Calu3 (cell line): ENCODE measurements around the gene DUSP22. TPM values are rescaled to one million over a fixed set of nuclear protein-coding genes. Genes with fewer than 3 reads are reported as not detected.

ENCODE experiments used
- BruUV-seq: library from RNA; stranded (reverse); fragments of 400-500 nt; replicated peaks from 2 replicates; lab custom pipeline; 2021; lab: Mats Ljungman, UMichigan
- CTCF ChIA-PET: fragments of 300-600 bp; sonication (Branson Sonifier 250); formaldehyde crosslinking; loops from one replicate; lab custom pipeline; 2022; ENCODE audit warnings: antibody characterized with exemption; lab: Charles Lee
- DNase-seq: peaks from one replicate; pipeline ENCODE4 v3.0.0; 2022
- H3K27ac Mint-ChIP-seq: one replicate; pipeline ENCODE4 v1.8.0; 2022; ENCODE audit warnings: mixed read lengths; ENCODE audit not compliant: unreplicated experiment
- H3K27me3 Mint-ChIP-seq: one replicate; pipeline ENCODE4 v1.8.0; 2022; ENCODE audit warnings: mixed read lengths; ENCODE audit not compliant: unreplicated experiment
- H3K36me3 Mint-ChIP-seq: one replicate; pipeline ENCODE4 v1.8.0; 2022; ENCODE audit warnings: mild to moderate bottlenecking, moderate library complexity, mixed read lengths; ENCODE audit not compliant: insufficient read depth, unreplicated experiment
- H3K4me1 Mint-ChIP-seq: one replicate; pipeline ENCODE4 v1.8.0; 2022; ENCODE audit warnings: mild to moderate bottlenecking, low read depth, mixed read lengths; ENCODE audit not compliant: unreplicated experiment
- H3K4me3 Mint-ChIP-seq: one replicate; pipeline ENCODE4 v1.8.0; 2022; ENCODE audit warnings: mild to moderate bottlenecking, low read depth, moderate library complexity, mixed read lengths; ENCODE audit not compliant: unreplicated experiment
- H3K9me3 Mint-ChIP-seq: one replicate; pipeline ENCODE4 v1.8.0; 2022; ENCODE audit warnings: low read depth, mixed read lengths; ENCODE audit not compliant: unreplicated experiment
- intact Hi-C: fragments of 100-400 bp; cut with micrococcal nuclease; formaldehyde crosslinking; loops from one replicate; pipeline ENCODE4 v1.10.0; 2022; ENCODE audit not compliant: unreplicated experiment
- total RNA-seq: library from RNA; stranded (reverse); gene quantifications from 2 replicates; pipeline ENCODE4 v1.2.3, GENCODE V29; 2022
- TF ChIP-seq, protein P1 (sequence below): fragments of 200-600 bp; IDR thresholded peaks from one replicate; pipeline ENCODE4 v1.8.0; 2022; ENCODE audit warnings: antibody characterized with exemption; ENCODE audit not compliant: unreplicated experiment

Gene DUSP22
- total RNA-seq, 1 experiment from 2014 or later: 14.7 TPM

DNA sequence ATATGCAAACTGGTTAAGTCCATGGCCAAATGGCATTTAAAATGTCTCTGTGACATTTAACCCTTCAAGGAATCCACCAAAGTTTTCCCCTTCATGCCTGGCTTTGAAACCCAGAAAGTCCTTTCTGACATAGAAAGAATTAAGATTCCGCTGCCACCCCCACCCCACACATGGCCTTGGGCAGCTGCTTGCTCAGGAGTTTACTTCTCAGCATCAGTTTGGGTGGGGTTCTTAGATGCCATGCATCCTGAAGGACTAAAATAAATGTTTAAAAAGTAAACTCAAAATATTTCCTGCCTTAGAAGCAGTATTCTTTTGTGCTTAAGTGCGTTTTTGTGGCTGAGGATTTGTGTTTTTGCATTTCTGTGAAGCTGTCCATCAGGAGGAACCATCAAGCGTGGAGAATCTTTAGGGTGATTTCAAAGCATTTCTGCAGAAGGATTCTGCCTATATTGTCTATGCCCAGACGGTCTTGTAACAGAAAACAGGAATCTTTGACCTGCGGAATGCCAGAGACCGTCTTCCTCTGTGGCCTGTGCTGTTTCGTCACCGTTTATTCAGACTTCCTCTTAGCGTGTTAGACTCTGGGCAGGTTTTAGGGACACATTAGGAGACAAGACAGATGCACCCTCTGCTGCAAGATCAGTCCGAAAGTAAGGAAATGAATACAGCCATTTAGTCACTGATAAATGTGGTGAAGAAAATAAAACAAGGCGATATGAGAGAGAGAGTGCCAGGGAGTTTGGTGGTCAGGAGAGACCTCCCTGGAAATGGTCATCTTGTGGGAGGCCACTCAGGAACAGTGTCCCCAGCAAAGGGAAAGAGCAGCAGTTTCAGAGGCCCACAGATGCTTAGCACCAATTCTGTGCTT lies 6.2 kb downstream of the DUSP22 start:
- CTCF ChIA-PET: no interaction called here
- Mint-ChIP-seq H3K27me3 (no peaks in the 10 kb centered on the region), H3K9me3 (no peaks in the 10 kb centered on the region), H3K4me1 (no peaks in the 10 kb centered on the region), H3K4me3 (no peak overlapping the region), H3K36me3 (no peaks in the 10 kb centered on the region), H3K27ac (no peak overlapping the region)
- TF ChIP-seq, protein P1, sequence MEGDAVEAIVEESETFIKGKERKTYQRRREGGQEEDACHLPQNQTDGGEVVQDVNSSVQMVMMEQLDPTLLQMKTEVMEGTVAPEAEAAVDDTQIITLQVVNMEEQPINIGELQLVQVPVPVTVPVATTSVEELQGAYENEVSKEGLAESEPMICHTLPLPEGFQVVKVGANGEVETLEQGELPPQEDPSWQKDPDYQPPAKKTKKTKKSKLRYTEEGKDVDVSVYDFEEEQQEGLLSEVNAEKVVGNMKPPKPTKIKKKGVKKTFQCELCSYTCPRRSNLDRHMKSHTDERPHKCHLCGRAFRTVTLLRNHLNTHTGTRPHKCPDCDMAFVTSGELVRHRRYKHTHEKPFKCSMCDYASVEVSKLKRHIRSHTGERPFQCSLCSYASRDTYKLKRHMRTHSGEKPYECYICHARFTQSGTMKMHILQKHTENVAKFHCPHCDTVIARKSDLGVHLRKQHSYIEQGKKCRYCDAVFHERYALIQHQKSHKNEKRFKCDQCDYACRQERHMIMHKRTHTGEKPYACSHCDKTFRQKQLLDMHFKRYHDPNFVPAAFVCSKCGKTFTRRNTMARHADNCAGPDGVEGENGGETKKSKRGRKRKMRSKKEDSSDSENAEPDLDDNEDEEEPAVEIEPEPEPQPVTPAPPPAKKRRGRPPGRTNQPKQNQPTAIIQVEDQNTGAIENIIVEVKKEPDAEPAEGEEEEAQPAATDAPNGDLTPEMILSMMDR: no peak
- no peak for DNase-seq
- no TSS peak for BruUV-seq
- intact Hi-C loops: no loop called here

DNA sequence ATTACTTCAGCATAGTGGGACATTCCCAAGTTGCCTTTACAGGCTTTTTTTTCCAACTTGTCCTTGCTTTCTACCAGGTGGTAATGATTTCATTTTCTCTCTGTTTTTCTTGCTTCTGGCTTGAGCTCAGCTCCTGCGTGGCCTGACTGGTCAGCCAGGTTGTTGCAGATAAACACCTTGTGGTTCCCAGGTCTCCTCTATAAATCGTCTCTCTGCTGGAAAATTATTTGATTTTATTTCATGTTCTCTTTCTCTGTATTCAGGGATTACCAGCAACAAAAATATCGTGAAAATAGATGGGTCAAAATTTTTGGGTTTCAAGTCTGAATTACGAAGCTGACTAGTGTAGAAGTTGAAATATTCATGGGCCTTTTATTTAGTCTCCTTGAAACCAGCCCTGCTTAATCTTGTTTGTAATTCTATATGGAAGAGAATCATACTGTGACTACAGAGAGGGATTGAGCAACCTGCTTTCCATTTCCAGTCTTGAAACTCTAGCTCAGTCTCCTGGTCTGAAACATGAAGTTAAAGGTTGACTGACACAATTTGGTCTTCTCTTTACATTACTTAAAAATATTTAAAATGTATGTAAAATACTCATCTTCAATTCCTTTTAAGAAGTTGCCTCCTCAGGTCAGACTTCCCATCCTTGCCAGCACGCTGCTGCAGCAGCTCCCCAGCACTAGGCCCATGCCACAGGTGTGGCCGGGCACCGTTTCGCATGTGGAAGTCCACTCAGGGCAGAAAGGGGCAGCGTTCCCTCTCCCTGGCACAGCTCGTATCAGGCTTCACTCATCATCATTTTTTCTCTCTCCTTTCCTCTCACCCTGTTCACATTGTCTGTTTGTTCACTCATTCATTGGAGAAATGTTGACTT lies 7.1 kb downstream of the DUSP22 start:
- Mint-ChIP-seq H3K27me3 (no peaks in the 10 kb centered on the region), H3K36me3 (no peaks in the 10 kb centered on the region), H3K27ac (no peak overlapping the region), H3K9me3 (no peaks in the 10 kb centered on the region), H3K4me1 (no peaks in the 10 kb centered on the region), H3K4me3 (no peak overlapping the region)
- TF ChIP-seq, protein P1: no peak
- CTCF ChIA-PET: no interaction called here
- BruUV-seq: no TSS peak
- intact Hi-C loops: no loop called here
- DNase-seq: no peak

DNA sequence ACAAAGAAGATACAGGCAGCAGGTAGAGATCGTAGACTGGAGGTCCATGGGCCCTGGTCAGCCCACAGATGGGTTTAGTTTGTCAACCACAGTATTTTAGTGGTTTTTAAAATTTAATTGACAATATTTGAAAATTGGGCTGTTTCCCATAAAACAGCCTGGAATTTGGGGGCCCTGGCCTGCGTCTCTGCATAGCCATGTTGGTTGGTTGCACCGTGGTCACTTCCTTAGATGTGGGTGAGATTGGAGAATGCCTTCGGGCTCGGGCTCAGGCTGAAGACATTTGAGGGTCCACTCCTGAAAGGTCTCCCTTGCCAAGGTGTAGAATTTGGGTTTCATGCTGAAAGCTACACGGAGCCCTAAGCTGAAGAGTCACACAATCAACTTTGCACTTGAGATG lies 7.7 kb downstream of the DUSP22 start:
- H3K4me1 Mint-ChIP-seq: no peaks in the 10 kb centered on the region
- no peak for DNase-seq
- no TSS peak for BruUV-seq
- TF ChIP-seq, protein P1: no peak
- no peaks in the 10 kb centered on the region for H3K36me3 Mint-ChIP-seq
- CTCF ChIA-PET: no interaction called here
- H3K9me3 Mint-ChIP-seq: no peaks in the 10 kb centered on the region
- no peak overlapping the region for H3K27ac Mint-ChIP-seq
- H3K4me3 Mint-ChIP-seq: no peak overlapping the region
- no peaks in the 10 kb centered on the region for H3K27me3 Mint-ChIP-seq
- intact Hi-C loops: no loop called here

DNA sequence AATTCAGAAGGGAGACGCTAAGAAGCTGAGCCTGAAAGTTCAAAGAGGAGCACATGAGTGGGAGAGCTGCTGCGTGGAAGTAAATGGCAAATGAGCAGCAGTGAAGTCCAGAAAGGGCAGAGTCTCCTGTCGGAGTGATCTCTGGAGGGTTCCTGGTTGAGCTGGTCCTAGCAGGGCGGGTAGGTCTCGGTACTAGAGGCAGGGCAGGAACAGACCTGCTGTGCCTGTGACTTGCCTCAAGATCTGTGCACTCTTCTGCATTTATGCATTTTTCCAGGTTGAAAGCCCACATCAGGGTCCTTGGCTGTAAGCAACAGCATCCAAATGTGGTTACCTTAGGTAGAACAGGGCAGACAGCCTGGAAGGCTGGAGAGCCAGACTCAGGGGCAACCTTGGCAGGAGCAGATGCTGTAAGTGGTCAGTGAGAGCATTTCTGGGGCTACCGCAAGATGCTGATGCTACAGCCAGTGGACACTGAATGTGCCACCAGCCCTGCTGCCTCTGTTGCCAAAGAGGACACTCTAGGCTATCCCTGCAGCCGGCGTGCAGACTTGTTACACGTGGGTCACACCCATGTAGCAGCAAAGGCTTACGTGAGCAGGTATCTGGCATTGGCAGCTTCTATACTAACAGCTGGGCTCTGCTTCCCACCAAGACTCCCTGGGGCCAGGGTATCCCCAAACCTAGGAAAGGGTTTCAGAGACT lies 8.4 kb downstream of the DUSP22 start:
- Mint-ChIP-seq H3K9me3 (no peaks in the 10 kb centered on the region), H3K27me3 (no peaks in the 10 kb centered on the region), H3K4me1 (no peaks in the 10 kb centered on the region), H3K27ac (no peak overlapping the region), H3K4me3 (no peak overlapping the region), H3K36me3 (no peaks in the 10 kb centered on the region)
- DNase-seq: no peak
- intact Hi-C loops: no loop called here
- CTCF ChIA-PET: no interaction called here
- TF ChIP-seq, protein P1: no peak
- no TSS peak for BruUV-seq
